HG03175 (cell line): Measurements from ENCODE around the gene ZC3H12D.

ENCODE experiments used
- ATAC-seq: cut with Tn5 transposase; IDR thresholded peaks from one replicate; pipeline ENCODE4 v1.9.1; 2021; ENCODE audit warnings: mild to moderate bottlenecking, moderate library complexity; ENCODE audit not compliant: unreplicated experiment

Gene ZC3H12D

DNA sequence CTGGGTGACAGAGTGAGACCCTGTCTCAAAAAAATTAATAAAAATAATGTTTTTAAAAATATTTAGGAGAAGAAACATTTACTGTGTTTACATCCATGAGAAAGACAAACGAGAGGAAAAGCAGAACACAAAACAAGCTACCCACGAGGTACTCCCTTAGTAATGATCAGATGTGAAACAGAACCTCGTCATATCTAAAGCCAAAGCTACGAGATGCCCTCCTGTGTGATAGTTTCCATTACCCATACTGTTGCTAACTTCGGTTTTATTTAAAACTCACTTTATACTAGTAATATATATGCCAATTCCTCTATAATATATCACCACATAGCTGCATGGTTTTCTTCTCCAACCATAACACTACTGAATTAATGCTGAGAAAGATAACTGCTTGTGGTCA lies 63.7 kb downstream of the ZC3H12D start:
- no peak for ATAC-seq

DNA sequence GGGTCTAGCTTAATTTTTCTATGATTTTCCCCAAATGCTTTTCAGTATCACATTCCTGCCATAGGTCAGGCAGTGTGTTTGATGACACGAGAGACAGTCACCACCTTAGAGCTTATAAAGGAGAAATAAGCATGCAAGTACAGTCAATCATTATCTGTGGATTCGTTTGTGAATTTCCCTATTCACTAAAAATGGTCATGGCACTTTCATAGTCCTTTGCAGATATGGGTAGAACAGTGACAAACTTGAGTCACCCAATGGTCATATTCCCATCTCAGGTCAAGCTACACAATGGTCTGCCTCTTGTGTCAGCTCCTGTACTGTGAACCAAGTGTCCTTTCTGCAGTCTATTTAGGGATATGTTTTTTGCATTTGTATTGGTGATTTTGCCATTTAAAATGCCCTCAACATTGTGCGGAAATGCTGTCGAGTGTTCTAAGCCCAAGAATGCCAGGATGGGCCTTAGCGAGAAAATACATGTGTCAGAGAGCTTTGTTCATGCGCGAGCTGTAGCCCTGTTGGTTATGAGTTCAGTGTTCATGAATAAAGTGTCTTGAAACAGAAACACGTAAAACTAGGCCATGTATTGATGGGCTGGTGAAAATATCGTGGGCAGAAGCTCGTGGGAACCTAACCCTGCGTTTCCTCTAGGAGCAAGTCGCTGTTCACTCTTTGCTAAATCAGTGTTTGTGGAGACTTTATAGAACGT lies 65.0 kb downstream of the ZC3H12D start:
- ATAC-seq: no peak

DNA sequence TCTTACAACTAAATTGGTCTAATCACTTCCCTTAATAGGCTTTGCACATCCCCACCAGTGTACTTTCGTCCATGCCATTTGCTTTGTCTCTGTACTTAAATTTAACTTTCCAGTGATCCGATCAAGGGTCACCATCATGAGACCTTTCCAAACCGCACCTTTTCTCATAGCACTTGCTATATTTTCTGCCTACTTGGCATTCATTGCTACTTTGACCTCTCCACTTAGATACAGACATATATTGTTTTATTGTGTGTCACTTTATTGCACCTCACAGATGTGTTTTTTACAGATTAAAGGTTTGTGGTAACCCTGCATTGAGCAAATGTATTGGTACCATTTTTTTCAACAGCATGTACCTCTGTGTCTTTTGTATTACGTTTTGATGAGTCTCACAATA lies 70.0 kb downstream of the ZC3H12D start:
- ATAC-seq: no peak

DNA sequence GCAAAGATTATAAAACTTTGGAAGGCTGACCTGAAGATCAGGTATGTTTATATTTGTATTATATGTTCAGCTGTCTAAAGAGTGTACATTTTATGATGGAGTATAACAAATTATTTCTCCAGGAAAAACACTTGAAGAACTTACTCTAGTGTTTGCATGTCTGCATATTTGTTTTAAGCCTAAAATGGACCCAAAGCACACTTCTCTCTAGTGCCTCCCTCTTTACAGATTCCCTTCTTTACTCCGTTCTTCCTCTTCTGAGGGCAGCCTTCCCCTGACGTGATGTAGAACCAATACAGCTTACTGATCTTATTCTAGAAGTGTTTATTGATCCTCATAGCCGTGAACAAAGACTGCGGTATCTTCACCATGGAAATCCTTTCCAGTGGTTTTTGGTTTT lies 70.8 kb downstream of the ZC3H12D start:
- no peak for ATAC-seq

DNA sequence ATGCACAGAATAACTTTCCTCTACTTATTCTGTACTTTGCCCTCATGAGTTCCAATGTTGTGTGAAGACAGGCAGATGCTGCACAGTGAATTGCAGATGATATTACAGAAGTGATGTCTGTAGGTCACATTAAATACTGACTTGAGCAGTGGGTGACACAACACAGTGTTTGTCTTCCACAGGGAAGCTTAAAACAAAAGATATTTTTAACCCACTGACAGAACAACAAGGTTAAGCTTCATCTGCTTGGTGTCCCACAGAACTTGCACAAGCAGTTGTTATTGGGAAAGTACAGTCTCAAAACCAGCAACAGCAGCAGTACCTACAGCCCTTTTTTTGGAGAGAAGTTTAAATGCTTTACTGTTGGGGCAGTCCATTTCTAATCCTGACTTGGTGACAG lies 74.3 kb downstream of the ZC3H12D start:
- ATAC-seq: no peak

DNA sequence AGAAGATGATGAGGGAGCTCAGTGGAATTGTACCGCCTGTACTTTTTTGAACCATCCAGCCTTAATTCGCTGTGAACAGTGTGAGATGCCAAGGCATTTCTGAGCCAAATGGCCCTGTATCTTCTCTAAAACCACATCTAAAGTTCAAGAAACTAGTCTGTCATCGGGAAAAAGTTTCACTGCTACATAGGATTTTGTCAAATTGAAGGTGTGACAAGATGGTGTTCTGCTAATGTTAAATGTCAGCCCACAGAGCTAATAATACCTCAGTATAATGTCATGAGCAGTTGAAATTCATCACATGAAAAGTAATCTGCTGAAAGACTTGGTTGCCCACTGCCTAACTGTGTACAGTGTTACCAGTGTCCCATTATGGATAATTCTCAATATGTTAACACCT lies 75.2 kb downstream of the ZC3H12D start:
- ATAC-seq: no peak

DNA sequence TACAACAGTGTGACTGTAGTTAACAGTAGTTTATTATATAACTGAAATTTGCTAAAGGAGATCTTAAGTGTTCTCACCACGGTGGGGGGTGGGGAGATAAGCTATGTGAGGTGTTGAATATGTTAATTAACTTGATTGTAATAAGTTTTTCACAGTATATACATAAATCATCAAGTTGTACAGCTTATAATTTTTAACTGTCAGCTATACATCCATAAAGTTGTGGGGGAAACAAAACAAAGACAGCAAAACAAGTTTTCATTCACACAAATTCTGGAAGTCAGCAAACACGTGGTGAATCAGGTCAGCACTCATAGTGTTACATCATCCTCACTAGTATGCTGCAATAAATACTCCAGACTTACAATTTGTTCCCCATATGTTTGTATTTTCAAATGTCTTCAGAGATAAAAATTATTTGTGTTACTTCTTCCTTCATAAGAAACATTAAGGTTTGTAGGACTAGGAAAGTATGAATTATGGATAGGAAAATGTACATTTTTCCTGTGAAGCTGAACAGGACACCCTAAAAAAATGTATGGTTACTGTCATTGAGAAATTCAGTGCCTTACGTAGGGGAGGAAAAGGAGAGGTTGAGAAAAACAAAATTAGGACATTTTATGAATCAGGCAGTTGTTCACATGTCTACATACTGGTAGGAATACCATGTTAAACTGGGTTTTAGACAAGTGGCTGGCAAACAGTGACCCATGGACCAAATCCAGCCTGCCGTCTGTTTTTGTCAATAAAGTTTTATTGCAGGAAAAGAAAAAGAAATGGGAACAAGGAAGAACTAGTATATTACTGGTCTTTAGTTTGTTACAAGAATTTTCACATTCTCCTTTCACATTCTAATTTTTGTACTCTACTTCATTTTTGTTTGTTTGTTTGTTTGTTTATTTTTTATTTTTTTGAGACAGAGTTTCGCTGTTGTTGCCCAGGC lies 78.7 kb downstream of the ZC3H12D start:
- no peak for ATAC-seq

DNA sequence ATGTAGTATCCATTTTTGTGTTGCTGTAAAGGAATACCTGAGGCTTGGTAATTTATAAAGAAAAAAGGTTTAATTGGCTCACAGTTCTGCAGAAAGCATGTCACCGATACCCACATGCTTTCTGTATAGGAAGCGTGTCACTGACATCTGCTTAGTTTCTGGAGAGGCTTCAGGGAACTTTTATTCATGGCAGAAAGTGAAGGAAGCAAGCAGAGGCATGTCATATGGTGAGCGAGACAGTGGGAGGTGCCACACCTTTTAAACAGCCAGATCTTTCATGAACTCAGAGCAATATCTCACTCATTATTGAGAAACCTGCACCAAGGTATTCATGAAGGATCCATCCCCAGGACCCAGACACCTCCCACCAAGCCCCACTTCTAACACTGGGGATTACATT lies 81.3 kb downstream of the ZC3H12D start:
- no peak for ATAC-seq

DNA sequence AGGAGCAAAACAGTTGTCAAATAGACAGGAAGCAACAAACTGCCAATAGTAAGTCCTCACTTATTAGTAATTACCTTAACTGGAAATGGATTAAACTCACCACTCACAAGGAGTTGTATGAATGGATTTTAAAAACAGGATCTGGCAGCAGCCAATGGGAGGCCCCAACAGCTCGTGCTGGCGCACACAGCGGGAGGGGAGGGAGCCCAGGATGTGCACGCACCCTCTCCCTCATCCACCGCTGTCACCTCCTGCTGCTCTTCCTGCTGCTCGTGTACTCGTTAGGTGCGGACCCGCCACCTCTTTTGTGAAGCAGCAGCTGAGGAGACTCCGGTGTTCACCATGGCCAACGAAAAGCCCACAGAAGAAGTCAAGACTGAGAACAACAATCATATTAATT lies 84.8 kb downstream of the ZC3H12D start, which contains the start of gene SUMO4:
Gene SUMO4 (plus strand): TSS at position 213 of the 400 bp plus-strand sequence. CDS start 130 bp downstream, at position 343.
- ATAC-seq: no peak

DNA sequence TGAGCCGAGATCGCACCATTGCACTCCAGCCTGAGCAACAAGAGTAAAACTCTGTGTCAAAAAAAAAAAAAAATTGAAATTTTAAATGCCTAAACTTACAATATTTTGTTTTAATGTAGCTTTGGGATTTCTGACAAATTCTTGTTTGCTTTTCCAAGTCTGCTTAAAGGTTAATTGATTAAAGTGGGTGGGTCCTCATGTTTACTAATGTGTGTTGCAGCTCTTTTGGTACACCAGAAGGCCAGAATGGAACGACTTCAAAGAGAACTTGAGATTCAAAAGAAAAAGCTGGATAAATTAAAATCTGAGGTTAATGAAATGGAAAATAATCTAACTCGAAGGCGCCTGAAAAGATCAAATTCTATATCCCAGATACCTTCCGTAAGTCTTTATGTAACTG lies 87.4 kb downstream of the ZC3H12D start:
- ATAC-seq: no peak
